Activated T-cell treated with anti-CD3 and anti-CD28 coated beads, Interleukin-2, amount 50 U/mL, for 4 hours (primary cell): ENCODE results near the gene SYDE2. TPM values are rescaled to one million over a fixed set of nuclear protein-coding genes. Genes with fewer than 3 reads are reported as not detected.
"Not testable (repeated sequence)": the region's sequence is repeated elsewhere in the genome, so short reads cannot be mapped to it uniquely, and the experiment has no call there.

Experiments used
- ATAC-seq, 2 donors: fragments of 200-7000 bp; cut with Tn5 transposase; one replicate each; pipeline ENCODE4 v1.10.0; 2021
- DNase-seq: peaks from one replicate; pipeline ENCODE4 v3.0.0-alpha.2; 2020
- H3K27me3 Mint-ChIP-seq: one replicate; pipeline ENCODE4 v1.8.0; 2021; ENCODE audit warnings: low read depth, mixed read lengths
- H3K36me3 Mint-ChIP-seq: one replicate; pipeline ENCODE4 v1.8.0; 2022; ENCODE audit warnings: mixed read lengths; ENCODE audit not compliant: insufficient read depth
- H3K4me1 Mint-ChIP-seq: one replicate; pipeline ENCODE4 v1.8.0; 2021; ENCODE audit warnings: low read depth, mixed read lengths
- H3K4me3 Mint-ChIP-seq: one replicate; pipeline ENCODE4 v1.8.0; 2021; ENCODE audit warnings: mild to moderate bottlenecking, moderate library complexity, mixed read lengths
- H3K9me3 Mint-ChIP-seq: one replicate; pipeline ENCODE4 v1.8.0; 2021; ENCODE audit warnings: mixed read lengths
- total RNA-seq, 3 donors: library from RNA; stranded (reverse); gene quantifications; one replicate each; pipeline ENCODE4 v1.2.1, GENCODE V29; 2021

The SYDE2 gene
- total RNA-seq, 3 donors from 2014 or later = 2.2 to 4.3 (median 3.6) TPM

DNA sequence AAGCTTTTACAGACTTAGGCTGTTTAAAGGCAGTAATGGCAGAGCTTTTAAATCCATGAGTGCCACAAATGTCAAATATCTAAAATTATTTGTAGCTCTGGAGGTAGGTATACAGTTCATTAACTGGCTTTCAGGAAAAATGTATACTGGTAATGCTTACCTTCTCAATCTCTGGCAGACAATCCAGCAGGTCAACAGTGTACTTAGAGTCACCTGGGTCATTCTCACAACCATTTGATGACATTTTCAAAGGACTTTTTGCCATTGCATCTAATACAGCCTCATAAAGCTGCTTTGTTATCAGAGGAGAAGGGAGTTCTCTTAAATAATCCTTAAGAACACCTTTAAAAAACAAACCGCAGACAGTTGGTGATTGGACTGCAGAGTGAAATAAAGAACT, 31.9 kb downstream of the SYDE2 start:
- DNase-seq = no peak
- Mint-ChIP-seq H3K27me3 (peaks cover 2% of the 10 kb centered on the region), H3K36me3 (peaks cover 3% of the 10 kb centered on the region), H3K4me1 (peaks cover 14% of the 10 kb centered on the region), H3K4me3 (no peak overlapping the region), H3K9me3 (no peaks in the 10 kb centered on the region)
- no peak for ATAC-seq

DNA sequence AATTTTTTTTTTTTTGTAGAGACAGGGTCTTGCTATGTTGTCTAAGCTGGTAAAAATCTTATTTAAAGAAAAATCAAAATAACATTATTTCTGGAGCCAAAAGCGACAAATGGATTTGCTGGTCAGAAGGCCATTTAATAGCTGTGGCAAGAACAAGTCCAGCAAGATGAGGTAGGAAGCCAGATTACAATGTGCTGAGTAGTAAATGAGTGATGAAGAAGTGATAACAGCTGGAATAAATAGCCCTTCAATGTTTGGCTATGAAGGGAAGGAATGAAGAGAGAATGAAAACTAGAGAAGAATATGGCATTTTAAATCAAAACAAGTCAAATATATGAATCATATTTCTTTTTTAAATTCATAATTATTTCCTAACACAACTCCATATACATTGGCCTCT, 34.5 kb downstream of the SYDE2 start:
- peaks cover 3% of the 10 kb centered on the region for H3K36me3 Mint-ChIP-seq
- H3K4me3 Mint-ChIP-seq = no peak overlapping the region
- H3K9me3 Mint-ChIP-seq = no peaks in the 10 kb centered on the region

DNA sequence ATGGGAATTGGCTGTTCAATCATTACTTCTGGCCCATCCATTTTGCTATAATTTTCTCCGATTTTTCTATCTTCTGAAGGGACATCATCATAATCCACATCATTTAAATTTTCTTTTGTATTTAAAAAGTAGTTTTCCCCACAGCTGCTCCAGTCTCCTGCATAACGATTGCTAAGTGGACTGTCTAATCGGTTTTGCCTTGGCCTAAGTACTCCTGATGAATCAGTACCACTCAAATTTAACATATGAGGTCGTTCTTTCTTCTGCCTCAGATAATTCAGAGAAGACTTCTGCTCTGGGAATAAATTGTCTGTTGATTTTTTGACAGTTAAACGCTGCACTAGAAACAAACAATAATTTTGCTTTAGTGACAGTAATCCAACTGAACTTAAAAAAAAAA, 41.9 kb downstream of the SYDE2 start:
- Mint-ChIP-seq H3K4me3 (no peak overlapping the region), H3K4me1 (no peaks in the 10 kb centered on the region)
- no peak for ATAC-seq

More for the DNA sequence above, 34.5 kb downstream of the SYDE2 start:
- ATAC-seq (no peak), DNase-seq (no peak)
- Mint-ChIP-seq H3K4me1 (peaks cover 6% of the 10 kb centered on the region), H3K27me3 (peaks cover 2% of the 10 kb centered on the region)

DNA sequence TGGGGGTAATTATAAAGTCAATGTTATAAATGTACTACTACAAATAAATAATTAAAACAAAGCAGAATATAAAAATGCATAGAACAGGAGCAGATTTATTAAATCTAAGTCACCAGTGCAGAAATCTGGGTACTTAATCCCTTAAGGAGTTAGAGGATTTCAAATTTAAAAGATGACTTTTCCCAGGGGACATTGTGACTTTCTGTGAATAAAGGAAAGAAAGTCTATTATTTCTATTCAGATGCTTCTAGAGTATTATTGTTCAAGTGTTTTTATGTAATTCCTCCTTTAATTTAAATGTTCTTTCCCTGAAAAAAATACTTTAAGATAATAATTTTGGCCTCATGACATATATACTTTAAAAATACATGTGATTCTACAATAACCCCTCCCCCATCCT, 43.4 kb downstream of the SYDE2 start:
- Mint-ChIP-seq H3K36me3 (peaks cover 1% of the 10 kb centered on the region), H3K4me3 (no peak overlapping the region), H3K4me1 (no peaks in the 10 kb centered on the region), H3K27me3 (peaks cover 2% of the 10 kb centered on the region), H3K9me3 (no peaks in the 10 kb centered on the region)
- no peak for ATAC-seq
- DNase-seq = no peak

More for the DNA sequence above, 41.9 kb downstream of the SYDE2 start:
- peaks cover 1% of the 10 kb centered on the region for H3K36me3 Mint-ChIP-seq
- peaks cover 2% of the 10 kb centered on the region for H3K27me3 Mint-ChIP-seq
- H3K9me3 Mint-ChIP-seq = no peaks in the 10 kb centered on the region
- no peak for DNase-seq

DNA sequence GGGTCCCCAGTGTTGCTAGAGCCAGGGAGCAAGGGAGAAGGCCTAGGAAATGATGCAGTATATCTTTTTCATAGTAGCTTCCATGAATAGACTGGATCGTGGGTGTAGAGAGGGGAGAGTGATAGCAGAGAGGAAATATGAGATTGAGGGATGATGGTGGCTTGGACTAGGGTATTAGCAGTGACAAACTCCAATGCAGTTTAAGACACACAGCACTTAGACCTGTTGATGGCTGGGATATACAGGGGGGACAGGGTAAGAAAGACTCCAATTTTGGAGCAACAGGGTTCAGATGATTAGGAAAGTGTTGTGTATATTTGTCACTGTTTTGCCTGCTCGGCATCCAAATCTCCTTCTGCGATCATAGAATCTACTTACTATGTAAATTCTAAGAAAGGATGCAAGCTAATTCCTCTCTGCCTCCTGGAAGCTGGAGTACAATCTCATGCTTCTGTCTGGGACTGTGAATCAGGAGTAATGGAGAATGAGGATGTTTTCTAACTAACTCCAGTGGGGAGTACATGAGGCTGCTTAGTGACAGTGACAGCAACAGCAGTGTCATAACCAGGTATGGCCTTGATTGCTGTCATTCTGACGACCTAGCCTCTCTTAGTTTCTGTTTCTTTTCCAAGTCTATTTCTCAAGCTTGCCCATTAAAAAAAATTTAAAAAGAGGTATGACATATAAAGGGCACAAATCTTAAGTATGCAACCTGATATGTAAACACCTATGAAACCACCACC, 47.5 kb downstream of the SYDE2 start:
- no peak overlapping the region for H3K4me3 Mint-ChIP-seq
- ATAC-seq (no peak), DNase-seq (no peak)
- no peaks in the 10 kb centered on the region for H3K9me3 Mint-ChIP-seq
- H3K36me3 Mint-ChIP-seq = no peaks in the 10 kb centered on the region
- H3K27me3 Mint-ChIP-seq = no peaks in the 10 kb centered on the region
- H3K4me1 Mint-ChIP-seq = no peaks in the 10 kb centered on the region

DNA sequence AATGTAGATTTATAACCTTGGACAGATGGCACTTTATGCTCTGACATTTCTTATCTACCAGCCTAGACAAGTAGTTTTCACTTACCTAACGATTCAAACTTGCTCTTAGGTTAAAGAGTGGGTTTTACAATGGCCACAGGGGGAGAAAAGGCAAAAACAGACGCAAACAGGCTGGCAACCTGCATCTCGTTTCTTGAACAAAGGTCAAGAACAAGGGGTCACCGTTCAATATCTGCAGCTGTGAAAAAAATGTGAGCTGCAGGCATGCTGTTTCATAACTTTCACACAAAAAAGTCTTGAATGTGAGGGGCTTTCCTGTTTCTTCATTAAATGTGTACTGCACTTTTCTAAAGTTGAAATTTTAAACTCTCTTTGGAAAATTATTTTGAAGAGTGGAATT, 49.4 kb downstream of the SYDE2 start:
- ATAC-seq (no peak), DNase-seq (no peak)
- H3K4me3 Mint-ChIP-seq = no peak overlapping the region
- H3K36me3 Mint-ChIP-seq = no peaks in the 10 kb centered on the region
- H3K27me3 Mint-ChIP-seq = no peaks in the 10 kb centered on the region
- H3K4me1 Mint-ChIP-seq = no peaks in the 10 kb centered on the region
- H3K9me3 Mint-ChIP-seq = no peaks in the 10 kb centered on the region

DNA sequence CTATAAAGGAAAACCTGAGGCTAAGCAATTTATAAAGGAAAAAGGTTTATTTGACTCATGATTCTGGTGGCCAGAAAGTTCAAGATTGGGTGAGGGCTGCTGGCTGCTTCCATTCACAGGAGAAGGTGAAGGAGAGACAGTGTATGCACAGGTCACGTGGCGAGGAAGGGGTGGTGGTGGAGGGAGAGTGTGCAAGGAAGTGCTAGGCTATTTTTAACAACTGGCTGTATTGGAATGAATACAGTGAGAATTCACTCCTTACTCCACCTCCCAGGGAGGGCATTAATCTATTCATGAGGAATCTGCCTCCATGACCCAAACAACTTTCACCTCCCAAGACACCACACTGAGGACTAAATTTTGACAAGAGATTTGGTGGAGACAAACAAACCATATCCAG, 51.0 kb downstream of the SYDE2 start:
- Mint-ChIP-seq H3K36me3 (no peaks in the 10 kb centered on the region), H3K9me3 (no peaks in the 10 kb centered on the region), H3K4me1 (no peaks in the 10 kb centered on the region), H3K27me3 (no peaks in the 10 kb centered on the region), H3K4me3 (no peak overlapping the region)
- ATAC-seq (no peak), DNase-seq (no peak)

DNA sequence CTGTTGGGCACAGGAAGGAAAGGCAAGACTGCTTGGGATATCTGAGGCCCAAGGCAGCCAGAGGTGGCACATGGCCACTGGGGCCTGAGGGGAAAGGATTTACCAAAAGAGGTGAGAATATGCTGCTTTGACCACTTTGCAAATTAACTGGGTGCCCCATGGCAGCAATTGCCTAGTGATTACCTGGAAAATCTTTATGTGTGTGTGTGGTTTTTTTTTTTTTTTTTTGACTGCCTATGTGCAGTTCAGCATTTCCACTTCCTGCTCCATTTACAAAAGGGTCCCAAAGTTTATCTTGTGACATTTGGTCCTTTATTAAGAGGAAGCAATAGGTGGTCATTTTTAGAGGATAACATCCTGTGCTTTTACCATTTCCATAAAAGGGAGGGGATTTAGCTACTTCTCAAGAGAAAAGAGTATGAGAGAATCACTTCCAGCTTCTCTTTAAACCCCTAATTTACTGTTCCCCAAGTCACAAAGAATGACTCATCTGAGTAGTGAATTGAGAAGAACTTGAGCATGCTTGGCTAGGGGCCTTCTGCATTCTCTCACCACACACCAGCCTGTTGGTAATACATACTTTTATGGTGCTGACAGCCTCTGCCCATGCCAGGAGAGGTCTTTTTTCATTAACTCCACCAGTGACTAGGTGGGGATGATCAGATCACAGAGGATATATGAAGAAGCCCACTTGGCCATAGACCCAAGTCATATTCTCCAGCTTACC, 52.1 kb downstream of the SYDE2 start:
- Mint-ChIP-seq H3K9me3 (no peaks in the 10 kb centered on the region), H3K36me3 (no peaks in the 10 kb centered on the region), H3K4me3 (no peak overlapping the region), H3K27me3 (no peaks in the 10 kb centered on the region), H3K4me1 (no peaks in the 10 kb centered on the region)
- ATAC-seq (no peak), DNase-seq (no peak)

DNA sequence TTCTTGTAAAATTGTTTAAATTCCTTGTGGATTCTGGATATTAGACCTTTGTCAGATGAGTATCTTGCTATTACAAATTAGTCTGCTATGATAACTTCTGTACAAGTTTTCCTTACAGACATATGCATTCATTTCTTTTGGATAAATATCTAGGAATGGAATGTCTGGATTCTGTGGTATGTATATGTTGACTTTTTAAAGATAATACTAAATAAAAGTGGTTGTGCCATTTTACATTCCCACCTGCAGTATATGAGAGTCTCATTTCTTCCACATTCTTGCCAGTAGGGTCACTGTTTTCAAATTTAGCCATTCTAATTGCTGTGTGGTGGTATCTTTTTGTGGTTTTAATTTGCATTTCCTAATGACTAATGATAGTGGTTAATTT, 53.9 kb downstream of the SYDE2 start:
- no peaks in the 10 kb centered on the region for H3K9me3 Mint-ChIP-seq
- no peaks in the 10 kb centered on the region for H3K27me3 Mint-ChIP-seq
- no peak overlapping the region for H3K4me3 Mint-ChIP-seq
- no peak for DNase-seq
- no peaks in the 10 kb centered on the region for H3K4me1 Mint-ChIP-seq
- H3K36me3 Mint-ChIP-seq = no peaks in the 10 kb centered on the region
- ATAC-seq = no peak

DNA sequence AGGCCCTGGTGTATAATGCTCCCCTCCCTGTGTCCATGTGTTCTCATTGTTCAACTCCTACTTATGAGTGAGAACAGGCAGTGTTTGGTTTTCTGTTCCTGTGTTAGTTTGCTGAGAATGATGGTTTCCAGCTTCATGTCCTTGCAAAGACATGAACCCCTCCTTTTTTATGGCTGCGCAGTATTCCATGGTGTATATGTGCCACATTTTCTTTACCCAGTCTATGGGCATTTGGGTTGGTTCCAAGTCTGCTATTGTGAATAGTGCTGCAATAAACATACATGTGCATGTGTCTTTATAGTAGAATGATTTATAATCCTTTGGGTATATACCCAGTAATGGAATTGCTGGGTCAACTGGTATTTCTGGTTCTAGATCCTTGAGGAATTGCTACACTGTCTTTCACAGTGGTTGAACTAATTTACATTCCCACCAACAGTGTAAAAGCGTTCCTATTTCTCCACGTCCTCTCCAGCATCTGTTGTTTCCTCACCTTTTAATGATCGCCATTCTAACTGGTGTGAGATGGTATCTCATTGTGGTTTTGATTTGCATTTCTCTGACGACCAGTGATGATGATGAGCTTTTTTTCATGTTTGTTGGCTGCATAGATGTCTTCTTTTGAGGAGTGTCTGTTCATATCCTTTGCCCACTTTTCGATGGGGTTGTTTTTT, 54.4 kb downstream of the SYDE2 start:
- not testable (repeated sequence) for H3K9me3 Mint-ChIP-seq, H3K4me3 Mint-ChIP-seq, DNase-seq, H3K36me3 Mint-ChIP-seq, ATAC-seq, H3K27me3 Mint-ChIP-seq, H3K4me1 Mint-ChIP-seq

DNA sequence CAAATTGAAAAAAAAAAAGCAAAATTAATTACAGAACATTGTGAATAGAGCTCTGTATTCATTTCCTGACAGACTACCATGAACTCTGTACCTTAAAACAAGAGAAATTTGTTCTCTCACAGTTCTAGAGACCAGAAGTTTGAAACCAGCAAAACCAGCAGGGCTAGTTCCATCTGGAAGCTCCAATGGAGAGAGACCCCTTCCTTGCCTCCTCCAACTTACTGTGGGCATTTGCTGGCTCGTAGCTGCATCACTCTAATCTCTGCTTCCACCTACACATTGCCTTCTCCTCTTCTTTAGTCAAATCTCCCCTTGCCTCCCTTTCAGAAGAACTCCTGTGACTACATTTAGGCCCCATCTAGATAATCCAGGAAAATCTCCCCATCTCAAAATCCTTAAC, 56.5 kb downstream of the SYDE2 start:
- DNase-seq (no peak), ATAC-seq (no peak)
- H3K27me3 Mint-ChIP-seq = no peaks in the 10 kb centered on the region
- H3K4me1 Mint-ChIP-seq = no peaks in the 10 kb centered on the region
- no peaks in the 10 kb centered on the region for H3K9me3 Mint-ChIP-seq
- no peak overlapping the region for H3K4me3 Mint-ChIP-seq
- no peaks in the 10 kb centered on the region for H3K36me3 Mint-ChIP-seq

DNA sequence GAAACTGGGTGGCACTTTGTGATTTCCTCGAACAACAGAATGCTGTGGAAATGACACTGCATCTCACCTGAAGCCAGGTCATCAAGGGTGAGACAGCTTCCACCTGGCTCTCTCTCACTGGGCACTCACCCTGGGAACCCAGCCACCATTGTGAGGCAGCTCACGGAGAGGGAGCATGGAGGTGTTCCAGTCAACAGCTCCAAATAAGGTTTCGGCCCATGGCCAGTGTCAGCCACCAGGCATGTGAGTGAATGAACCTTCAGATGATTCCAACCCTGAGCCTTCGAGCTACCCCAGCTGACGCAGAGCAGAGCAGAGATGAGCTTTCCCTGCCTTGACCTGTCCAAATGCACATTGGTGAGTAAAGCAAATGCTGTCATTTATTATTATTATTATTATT, 58.1 kb downstream of the SYDE2 start:
- H3K36me3 Mint-ChIP-seq = no peaks in the 10 kb centered on the region

DNA sequence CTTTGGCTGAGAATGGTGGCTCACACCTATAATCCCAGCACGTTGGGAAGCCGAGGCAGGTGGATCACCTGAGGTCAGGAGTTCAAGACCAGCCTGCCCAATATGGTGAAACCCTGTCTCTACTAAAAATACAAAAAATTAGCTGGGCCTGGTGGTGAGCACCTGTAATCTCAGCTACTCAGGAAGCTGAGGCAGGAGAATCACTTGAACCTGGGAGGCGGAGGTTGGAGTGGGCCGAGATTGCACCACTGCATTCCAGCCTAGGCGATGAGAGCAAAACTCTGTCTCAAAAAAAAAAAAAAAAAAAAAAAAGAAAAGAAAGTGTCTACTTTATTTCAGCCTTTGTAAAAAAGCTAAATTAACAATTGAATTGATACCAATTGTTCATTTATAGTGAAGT, 62.4 kb downstream of the SYDE2 start:
- H3K27me3 Mint-ChIP-seq, ATAC-seq, H3K4me3 Mint-ChIP-seq, H3K4me1 Mint-ChIP-seq, DNase-seq, H3K9me3 Mint-ChIP-seq, H3K36me3 Mint-ChIP-seq: not testable (repeated sequence)

More for the DNA sequence above, 58.1 kb downstream of the SYDE2 start:
- H3K27me3 Mint-ChIP-seq = no peaks in the 10 kb centered on the region
- no peak overlapping the region for H3K4me3 Mint-ChIP-seq
- H3K9me3 Mint-ChIP-seq = no peaks in the 10 kb centered on the region
- no peak for DNase-seq
- no peak for ATAC-seq
- H3K4me1 Mint-ChIP-seq = no peaks in the 10 kb centered on the region

DNA sequence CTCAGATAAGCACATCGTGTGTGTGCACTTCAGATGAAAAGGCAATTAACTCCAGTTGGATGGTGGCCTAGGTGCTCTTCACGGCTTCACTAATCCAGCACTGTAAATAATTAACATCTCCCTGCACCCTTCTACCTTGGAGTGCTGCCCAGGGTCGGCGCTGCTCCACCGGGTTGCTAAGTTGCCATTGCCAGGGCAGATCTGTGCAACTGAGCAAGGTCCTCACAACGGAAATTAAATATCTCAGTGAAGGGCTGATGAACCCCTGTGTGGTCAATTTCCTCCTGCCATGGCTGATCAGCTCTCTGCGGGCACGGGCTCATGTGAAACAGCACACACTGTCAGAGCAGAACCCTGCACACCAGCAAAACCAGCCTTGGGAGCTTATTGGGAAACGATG, 63.2 kb downstream of the SYDE2 start:
- Mint-ChIP-seq H3K27me3 (no peaks in the 10 kb centered on the region), H3K4me1 (no peaks in the 10 kb centered on the region), H3K9me3 (no peaks in the 10 kb centered on the region), H3K4me3 (no peak overlapping the region), H3K36me3 (no peaks in the 10 kb centered on the region)
- DNase-seq (no peak), ATAC-seq (no peak)

DNA sequence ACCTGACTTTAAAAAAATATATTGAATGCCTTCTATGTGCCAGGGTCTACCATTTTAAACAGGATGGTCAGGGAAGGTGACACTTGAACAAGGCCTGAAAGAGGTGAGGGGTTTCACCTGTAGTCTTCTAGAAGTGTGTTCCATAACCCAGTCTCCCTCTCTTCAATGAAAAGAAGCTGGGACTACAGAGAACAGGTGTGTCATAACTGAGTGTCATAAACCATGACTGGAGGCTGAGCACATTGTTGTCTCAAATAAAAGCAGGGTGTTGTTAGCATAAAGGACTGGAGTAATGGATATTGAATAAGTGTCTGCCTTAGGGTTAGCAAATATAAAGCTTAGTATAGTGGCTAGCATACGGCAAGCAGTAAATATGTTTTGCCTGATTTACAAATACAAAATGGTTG, 65.4 kb downstream of the SYDE2 start:
- Mint-ChIP-seq H3K4me3 (no peak overlapping the region), H3K36me3 (no peaks in the 10 kb centered on the region), H3K4me1 (no peaks in the 10 kb centered on the region), H3K9me3 (no peaks in the 10 kb centered on the region), H3K27me3 (no peaks in the 10 kb centered on the region)
- DNase-seq (no peak), ATAC-seq (no peak)
